GM12892 (cell line): ENCODE results near the gene DAZAP1.

Experiments used
- DNase-seq: peaks from one replicate; pipeline ENCODE4 v3.0.0; 2011; ENCODE audit not compliant: insufficient read length
- FAIRE-seq: peaks from 2 replicates; lab custom pipeline; 2011; peaks lifted over from hg19 to GRCh38; lab: Jason Lieb, UNC
- POLR2A ChIP-seq: IDR thresholded peaks from 2 replicates; pipeline ENCODE4 v1.6.1; 2011; ENCODE audit warnings: low read depth, low read length, control low read depth
- POLR2AphosphoS5 ChIP-seq: IDR thresholded peaks from 2 replicates; pipeline ENCODE4 v1.6.1; 2011; ENCODE audit warnings: low read depth, low read length, control low read depth
- TAF1 ChIP-seq: IDR thresholded peaks from 2 replicates; pipeline ENCODE4 v1.6.1; 2011; ENCODE audit warnings: low read depth, mild to moderate bottlenecking, control low read depth, low read length, borderline replicate concordance

DAZAP1 gene

GRCh38 chr19:1424192-1424955, 17.0 kb downstream of the DAZAP1 start:
- FAIRE-seq, result no peak
- DNase-seq, result no peak
- TF ChIP-seq TAF1, result no peak
- no peak for TF ChIP-seq POLR2AphosphoS5
- TF ChIP-seq POLR2A, result no peak

GRCh38 chr19:1425102-1425837, 17.9 kb downstream of the DAZAP1 start:
- TF ChIP-seq POLR2A, result no peak
- no peak for TF ChIP-seq POLR2AphosphoS5
- TF ChIP-seq TAF1, result no peak
- DNase-seq (no peak), FAIRE-seq (no peak)

GRCh38 chr19:1425902-1426301, 18.5 kb downstream of the DAZAP1 start:
- FAIRE-seq, result no peak

GRCh38 chr19:1426736-1427135, 19.4 kb downstream of the DAZAP1 start:
- TF ChIP-seq POLR2AphosphoS5 (no peak), POLR2A (no peak), TAF1 (no peak)
- FAIRE-seq (no peak), DNase-seq (no peak)

More at GRCh38 chr19:1425902-1426301, 18.5 kb downstream of the DAZAP1 start:
- no peak for DNase-seq
- TF ChIP-seq TAF1, result no peak
- TF ChIP-seq POLR2A, result no peak
- TF ChIP-seq POLR2AphosphoS5, result no peak

- FAIRE-seq (no peak), DNase-seq (no peak)
- TF ChIP-seq POLR2AphosphoS5, result no peak; the same call in 1 of the 2 replicates
- TF ChIP-seq TAF1, result no peak
- TF ChIP-seq POLR2A, result no peak
Observed at GRCh38 chr19:1427221-1427920, 20.0 kb downstream of the DAZAP1 start.

- TF ChIP-seq POLR2AphosphoS5 (no peak; the same call in 1 of the 2 replicates), TAF1 (no peak), POLR2A (no peak)
- no peak for DNase-seq
- no peak for FAIRE-seq
Observed at GRCh38 chr19:1428738-1429391, 21.5 kb downstream of the DAZAP1 start.

GRCh38 chr19:1429750-1430149, 22.4 kb downstream of the DAZAP1 start:
- DNase-seq, result no peak
- no peak for TF ChIP-seq TAF1
- no peak for TF ChIP-seq POLR2A
- no peak for TF ChIP-seq POLR2AphosphoS5

GRCh38 chr19:1430246-1430645, 22.9 kb downstream of the DAZAP1 start:
- TF ChIP-seq POLR2AphosphoS5, result no peak
- TF ChIP-seq TAF1, result no peak
- no peak for TF ChIP-seq POLR2A
- FAIRE-seq (no peak), DNase-seq (no peak)

More at GRCh38 chr19:1429750-1430149, 22.4 kb downstream of the DAZAP1 start:
- no peak for FAIRE-seq

GRCh38 chr19:1431759-1432506, 24.5 kb downstream of the DAZAP1 start:
- no peak for FAIRE-seq
- DNase-seq, result no peak
- TF ChIP-seq TAF1 (no peak), POLR2AphosphoS5 (no peak), POLR2A (no peak)

- FAIRE-seq, result no peak
- TF ChIP-seq POLR2AphosphoS5, result no peak
- TF ChIP-seq POLR2A, result no peak
- no peak for TF ChIP-seq TAF1
- DNase-seq, result no peak
Observed at GRCh38 chr19:1432507-1432887, 25.1 kb downstream of the DAZAP1 start.
